IPS-20b (cell line): ENCODE measurements around the gene PPP1R1C.

Experiments used
- H3K27ac ChIP-seq: one replicate; pipeline ENCODE4 v1.5.1; 2013; ENCODE audit warnings: low read length
- H3K27me3 ChIP-seq: 2 replicates; pipeline ENCODE4 v1.6.1; 2013; ENCODE audit warnings: mild to moderate bottlenecking, low read length, inconsistent platforms; ENCODE audit not compliant: insufficient read depth
- H3K36me3 ChIP-seq: 2 replicates; pipeline ENCODE4 v1.6.1; 2013; ENCODE audit warnings: low read depth, mild to moderate bottlenecking, inconsistent platforms, low read length, moderate library complexity; ENCODE audit not compliant: insufficient read depth
- H3K4me1 ChIP-seq: 2 replicates; pipeline ENCODE4 v1.6.1; 2013; ENCODE audit warnings: mild to moderate bottlenecking, control low read depth, inconsistent platforms, low read length, moderate library complexity; ENCODE audit not compliant: insufficient read depth
- H3K4me3 ChIP-seq: 2 replicates; pipeline ENCODE4 v1.5.1; 2013; ENCODE audit warnings: mild to moderate bottlenecking, low read length, inconsistent platforms
- H3K9ac ChIP-seq: 2 replicates; pipeline ENCODE4 v1.6.1; 2013; ENCODE audit warnings: low read depth, mild to moderate bottlenecking, inconsistent platforms, low read length, moderate library complexity
- H3K9me3 ChIP-seq: 2 replicates; pipeline ENCODE4 v1.6.1; 2013; ENCODE audit warnings: mild to moderate bottlenecking, low read depth, low read length, inconsistent platforms; ENCODE audit not compliant: insufficient read depth

Gene PPP1R1C

GRCh38 chr2:182134201-182134600 is 148.5 kb downstream of the PPP1R1C start:
- H3K4me3 ChIP-seq: no peak overlapping the region
- no peaks in the 10 kb centered on the region for H3K36me3 ChIP-seq
- no peaks in the 10 kb centered on the region for H3K27me3 ChIP-seq
- H3K9me3 ChIP-seq: no peaks in the 10 kb centered on the region
- H3K9ac ChIP-seq: no peak overlapping the region
- H3K27ac ChIP-seq: no peak overlapping the region
- no peaks in the 10 kb centered on the region for H3K4me1 ChIP-seq

GRCh38 chr2:182142062-182142461 is 156.4 kb downstream of the PPP1R1C start:
- H3K4me3 ChIP-seq: no peak overlapping the region
- peaks cover 7% of the 10 kb centered on the region for H3K4me1 ChIP-seq
- H3K27ac ChIP-seq: no peak overlapping the region
- no peaks in the 10 kb centered on the region for H3K27me3 ChIP-seq
- no peaks in the 10 kb centered on the region for H3K9me3 ChIP-seq
- H3K9ac ChIP-seq: no peak overlapping the region
- H3K36me3 ChIP-seq: no peaks in the 10 kb centered on the region

- H3K27ac ChIP-seq: no peak overlapping the region
- no peak overlapping the region for H3K9ac ChIP-seq
- H3K36me3 ChIP-seq: no peaks in the 10 kb centered on the region
- H3K9me3 ChIP-seq: no peaks in the 10 kb centered on the region
- H3K4me3 ChIP-seq: no peak overlapping the region
- H3K4me1 ChIP-seq: peaks cover 7% of the 10 kb centered on the region
- H3K27me3 ChIP-seq: no peaks in the 10 kb centered on the region
These were observed 158.6 kb downstream of the PPP1R1C start for GRCh38 chr2:182144041-182144775.

GRCh38 chr2:182144776-182145165 is 159.1 kb downstream of the PPP1R1C start:
- H3K36me3 ChIP-seq: no peaks in the 10 kb centered on the region
- H3K4me1 ChIP-seq: peaks cover 7% of the 10 kb centered on the region
- H3K9me3 ChIP-seq: no peaks in the 10 kb centered on the region
- H3K27ac ChIP-seq: no peak overlapping the region
- no peak overlapping the region for H3K9ac ChIP-seq
- H3K27me3 ChIP-seq: no peaks in the 10 kb centered on the region
- H3K4me3 ChIP-seq: no peak overlapping the region

- no peaks in the 10 kb centered on the region for H3K36me3 ChIP-seq
- no peak overlapping the region for H3K9ac ChIP-seq
- no peak overlapping the region for H3K4me3 ChIP-seq
- no peaks in the 10 kb centered on the region for H3K27me3 ChIP-seq
- peaks cover 4% of the 10 kb centered on the region; the same call in 1 of the 2 replicates for H3K4me1 ChIP-seq
- no peak overlapping the region for H3K27ac ChIP-seq
- H3K9me3 ChIP-seq: no peaks in the 10 kb centered on the region
These were observed 162.7 kb downstream of the PPP1R1C start for GRCh38 chr2:182148344-182148743.

- Histone ChIP-seq H3K27me3 (no peaks in the 10 kb centered on the region), H3K36me3 (no peaks in the 10 kb centered on the region), H3K4me3 (no peak overlapping the region), H3K27ac (no peak overlapping the region), H3K9ac (no peak overlapping the region), H3K4me1 (no peaks in the 10 kb centered on the region), H3K9me3 (no peaks in the 10 kb centered on the region)
These were observed 178.2 kb downstream of the PPP1R1C start for GRCh38 chr2:182163878-182164277.

GRCh38 chr2:182164686-182165085 is 179.0 kb downstream of the PPP1R1C start:
- Histone ChIP-seq H3K4me1 (no peaks in the 10 kb centered on the region), H3K4me3 (no peak overlapping the region), H3K27me3 (no peaks in the 10 kb centered on the region)

GRCh38 chr2:182165202-182165601 is 179.5 kb downstream of the PPP1R1C start:
- Histone ChIP-seq H3K27ac (no peak overlapping the region), H3K9ac (no peak overlapping the region)

More at GRCh38 chr2:182164686-182165085, 179.0 kb downstream of the PPP1R1C start:
- no peak overlapping the region for H3K27ac ChIP-seq
- H3K9ac ChIP-seq: no peak overlapping the region
- no peaks in the 10 kb centered on the region for H3K36me3 ChIP-seq
- no peaks in the 10 kb centered on the region for H3K9me3 ChIP-seq

GRCh38 chr2:182166406-182166805 is 180.8 kb downstream of the PPP1R1C start:
- H3K27me3 ChIP-seq: no peaks in the 10 kb centered on the region
- H3K4me1 ChIP-seq: no peaks in the 10 kb centered on the region
- H3K9me3 ChIP-seq: no peaks in the 10 kb centered on the region
- no peak overlapping the region for H3K9ac ChIP-seq
- H3K27ac ChIP-seq: no peak overlapping the region
- no peak overlapping the region for H3K4me3 ChIP-seq
- H3K36me3 ChIP-seq: no peaks in the 10 kb centered on the region

More at GRCh38 chr2:182165202-182165601, 179.5 kb downstream of the PPP1R1C start:
- Histone ChIP-seq H3K36me3 (no peaks in the 10 kb centered on the region), H3K4me3 (no peak overlapping the region), H3K27me3 (no peaks in the 10 kb centered on the region), H3K4me1 (no peaks in the 10 kb centered on the region), H3K9me3 (no peaks in the 10 kb centered on the region)

GRCh38 chr2:182166841-182167240 is 181.2 kb downstream of the PPP1R1C start:
- H3K36me3 ChIP-seq: no peaks in the 10 kb centered on the region
- no peaks in the 10 kb centered on the region for H3K27me3 ChIP-seq
- H3K9me3 ChIP-seq: no peaks in the 10 kb centered on the region
- no peak overlapping the region for H3K9ac ChIP-seq
- no peak overlapping the region for H3K27ac ChIP-seq
- H3K4me1 ChIP-seq: no peaks in the 10 kb centered on the region
- no peak overlapping the region for H3K4me3 ChIP-seq
